Cardiac fibroblast (primary cell): ENCODE measurements around the gene TEAD2.
"Not testable (repeated sequence)": the region's sequence is repeated elsewhere in the genome, so short reads cannot be mapped to it uniquely, and the experiment has no call there.

Source experiments
- DNase-seq, 2 donors: peaks; one replicate each; pipeline versions ENCODE4 v3.0.0 to v3.0.0-alpha.2; 2010; ENCODE audit warnings: low read depth in 2 of 2
- H3K4me3 ChIP-seq, 2 donors: replicated peaks in 1 of 2; 1 replicate in 1 of 2; 2 replicates in 1 of 2; pipeline ENCODE4 v1.5.1; 2011; ENCODE audit warnings: low read depth in 2 of 2, low read length in 2 of 2, mild to moderate bottlenecking in 2 of 2, moderate library complexity in 1 of 2
- TF ChIP-seq, protein P1 (sequence below): IDR thresholded peaks from one replicate; pipeline ENCODE4 v1.5.1; 2011; ENCODE audit warnings: low read depth, mild to moderate bottlenecking, low read length, inconsistent platforms

Gene TEAD2

DNA sequence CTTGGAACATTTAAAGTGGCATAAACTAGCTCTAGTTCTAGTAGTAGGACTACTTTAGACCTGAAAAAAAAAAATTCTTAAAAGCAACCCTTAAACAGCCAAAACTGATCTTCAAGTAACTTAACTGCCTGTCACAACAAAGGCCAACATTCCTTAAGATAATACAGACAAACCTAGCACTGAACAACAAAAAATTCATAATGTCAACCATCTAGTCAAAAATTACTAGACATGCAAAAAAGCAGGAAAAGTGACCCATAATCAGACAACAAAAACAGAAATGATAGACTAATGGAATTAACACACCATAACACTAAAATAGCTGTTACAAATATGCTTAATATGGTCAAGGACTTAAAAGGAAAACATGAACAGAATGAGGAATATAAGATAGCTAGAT, 43.9 kb downstream of the TEAD2 start:
- TF ChIP-seq, protein P1, sequence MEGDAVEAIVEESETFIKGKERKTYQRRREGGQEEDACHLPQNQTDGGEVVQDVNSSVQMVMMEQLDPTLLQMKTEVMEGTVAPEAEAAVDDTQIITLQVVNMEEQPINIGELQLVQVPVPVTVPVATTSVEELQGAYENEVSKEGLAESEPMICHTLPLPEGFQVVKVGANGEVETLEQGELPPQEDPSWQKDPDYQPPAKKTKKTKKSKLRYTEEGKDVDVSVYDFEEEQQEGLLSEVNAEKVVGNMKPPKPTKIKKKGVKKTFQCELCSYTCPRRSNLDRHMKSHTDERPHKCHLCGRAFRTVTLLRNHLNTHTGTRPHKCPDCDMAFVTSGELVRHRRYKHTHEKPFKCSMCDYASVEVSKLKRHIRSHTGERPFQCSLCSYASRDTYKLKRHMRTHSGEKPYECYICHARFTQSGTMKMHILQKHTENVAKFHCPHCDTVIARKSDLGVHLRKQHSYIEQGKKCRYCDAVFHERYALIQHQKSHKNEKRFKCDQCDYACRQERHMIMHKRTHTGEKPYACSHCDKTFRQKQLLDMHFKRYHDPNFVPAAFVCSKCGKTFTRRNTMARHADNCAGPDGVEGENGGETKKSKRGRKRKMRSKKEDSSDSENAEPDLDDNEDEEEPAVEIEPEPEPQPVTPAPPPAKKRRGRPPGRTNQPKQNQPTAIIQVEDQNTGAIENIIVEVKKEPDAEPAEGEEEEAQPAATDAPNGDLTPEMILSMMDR: no peak
- no peak overlapping the region for H3K4me3 ChIP-seq
- DNase-seq: no peak

DNA sequence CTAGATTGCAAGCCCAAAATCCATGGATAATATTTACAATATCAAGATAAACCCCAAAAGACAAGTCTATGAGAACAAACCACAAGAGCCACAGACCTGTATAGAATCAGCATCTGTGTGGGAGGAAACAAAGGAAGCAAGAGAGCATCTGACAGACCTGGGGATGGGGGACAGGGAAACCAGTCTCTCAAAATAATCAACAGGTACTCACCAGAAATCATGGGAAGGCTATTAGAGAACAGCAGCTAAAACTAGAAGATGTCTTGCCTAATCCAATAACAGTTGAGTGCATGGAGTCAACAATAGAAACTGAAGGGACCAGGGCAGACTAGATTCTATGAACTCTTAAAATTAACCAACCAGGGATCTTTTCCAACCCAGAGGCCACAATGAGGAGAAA, 45.9 kb downstream of the TEAD2 start:
- TF ChIP-seq, protein P1: no peak
- no peak overlapping the region for H3K4me3 ChIP-seq
- peak in 1 of 2 donors; percentile 16 for DNase-seq

DNA sequence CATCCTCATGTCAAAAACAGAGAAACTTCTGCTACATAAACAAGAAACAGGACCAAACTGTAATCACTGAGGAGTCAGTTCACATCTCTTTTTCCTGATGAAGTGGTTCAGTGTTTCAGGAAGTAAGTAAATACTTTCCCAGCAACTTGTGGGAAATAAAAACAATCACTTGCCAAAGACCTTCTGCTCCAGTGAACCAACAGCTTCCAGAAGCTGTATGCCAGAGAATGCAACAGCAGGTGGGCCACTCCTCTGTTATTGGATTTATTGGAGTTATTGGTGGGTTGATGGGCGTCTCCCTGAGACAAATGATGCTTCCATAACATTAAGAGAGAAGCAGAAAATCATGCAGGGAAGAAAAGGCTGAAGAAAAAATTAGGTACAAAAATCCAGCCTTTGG, 47.1 kb downstream of the TEAD2 start:
- TF ChIP-seq, protein P1: no peak
- no peak overlapping the region for H3K4me3 ChIP-seq
- no peak for DNase-seq

DNA sequence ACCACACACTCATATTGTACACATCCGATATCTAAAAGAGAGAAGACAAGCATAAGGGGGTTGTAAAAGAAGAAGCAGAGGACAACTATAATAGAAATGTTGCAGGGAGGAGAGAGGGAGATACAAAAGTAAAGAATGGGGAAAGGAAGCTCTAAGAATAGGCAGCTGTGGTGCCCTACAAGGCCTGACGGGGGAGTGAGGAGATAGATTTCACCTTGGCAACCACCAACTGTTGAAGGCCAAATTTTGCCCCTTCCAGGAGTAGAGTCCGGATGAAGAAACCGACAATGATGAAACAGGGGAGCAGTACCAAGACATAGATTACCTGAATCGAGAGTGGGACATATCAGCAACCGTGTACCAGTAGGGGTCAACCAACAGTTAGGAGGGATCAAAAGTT, 53.1 kb downstream of the TEAD2 start:
- H3K4me3 ChIP-seq: no peak overlapping the region
- DNase-seq: no peak
- TF ChIP-seq, protein P1: no peak

DNA sequence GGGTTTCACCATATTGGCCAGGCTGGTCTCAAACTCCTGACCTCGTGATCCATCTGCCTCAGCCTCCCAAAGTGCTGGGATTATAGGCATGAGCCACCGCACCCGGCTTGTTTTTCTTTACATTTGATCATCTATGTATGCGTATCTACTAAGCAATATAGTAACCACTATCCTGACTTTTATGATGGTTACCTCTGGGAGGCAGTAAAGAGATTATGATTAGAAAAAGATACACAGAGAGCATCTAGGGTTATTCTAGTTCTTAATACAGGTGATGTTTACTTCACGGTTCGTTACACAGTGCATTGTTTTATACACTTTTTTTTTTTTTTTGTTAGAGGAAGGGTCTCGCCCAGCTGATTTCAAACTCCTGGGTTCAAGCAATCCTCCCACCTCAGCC, 55.5 kb downstream of the TEAD2 start:
- H3K4me3 ChIP-seq, DNase-seq: not testable (repeated sequence)

DNA sequence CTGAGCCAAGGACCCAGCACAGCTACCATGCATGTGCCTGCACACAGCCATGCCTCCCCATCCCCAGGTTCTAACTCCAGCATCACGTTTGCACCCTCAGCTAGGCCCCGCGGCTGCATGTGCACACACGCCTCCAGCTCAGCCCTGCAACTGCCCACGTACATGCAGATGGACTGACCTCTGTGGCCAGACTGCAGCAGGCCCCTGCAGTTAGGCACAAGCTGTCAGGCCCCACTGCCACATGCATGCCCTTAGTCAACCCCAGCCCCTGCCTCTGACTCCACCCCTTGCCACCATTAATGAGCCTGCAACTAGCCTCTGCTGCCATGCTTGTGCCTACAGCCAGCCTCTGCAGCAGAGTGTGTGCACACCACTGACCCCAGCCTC, 60.4 kb downstream of the TEAD2 start:
- no peak overlapping the region for H3K4me3 ChIP-seq
- TF ChIP-seq, protein P1: no peak
- DNase-seq: no peak

DNA sequence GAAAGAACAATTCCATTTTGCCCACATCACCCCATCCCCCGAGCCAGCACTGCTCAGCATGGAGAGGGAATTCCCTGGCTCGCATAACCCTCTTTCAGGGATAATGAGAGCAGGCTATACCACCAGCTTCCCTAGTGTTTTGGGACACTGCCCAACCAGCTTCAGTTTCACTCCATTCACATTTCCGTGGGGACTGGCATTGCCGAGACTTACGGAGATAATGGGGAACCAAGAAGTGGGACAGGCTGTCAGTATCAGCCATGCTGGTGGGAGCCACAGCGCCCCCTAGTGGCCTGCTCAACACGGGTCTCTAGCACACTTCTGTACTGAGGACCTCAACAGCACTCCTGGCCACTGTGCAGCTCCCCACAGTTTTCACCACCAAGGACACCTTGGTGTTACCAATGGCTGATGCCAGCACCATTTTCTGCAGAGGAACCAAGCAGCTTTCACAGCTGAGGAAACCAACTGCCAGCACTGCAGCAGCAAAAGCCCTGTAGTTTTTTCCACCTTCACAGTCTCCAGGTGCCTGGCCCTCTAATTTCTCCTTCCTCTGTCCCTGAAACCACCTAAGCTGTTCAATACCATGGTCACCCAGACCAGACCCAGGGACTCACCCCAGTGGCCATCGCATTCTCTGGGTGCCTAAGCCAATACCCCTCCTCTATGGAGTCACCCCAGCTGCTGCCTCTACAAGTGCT, 60.9 kb downstream of the TEAD2 start:
- TF ChIP-seq, protein P1: peak; percentile 95
- H3K4me3 ChIP-seq: no peak overlapping the region
- peak; percentile 65 to 68 for DNase-seq

DNA sequence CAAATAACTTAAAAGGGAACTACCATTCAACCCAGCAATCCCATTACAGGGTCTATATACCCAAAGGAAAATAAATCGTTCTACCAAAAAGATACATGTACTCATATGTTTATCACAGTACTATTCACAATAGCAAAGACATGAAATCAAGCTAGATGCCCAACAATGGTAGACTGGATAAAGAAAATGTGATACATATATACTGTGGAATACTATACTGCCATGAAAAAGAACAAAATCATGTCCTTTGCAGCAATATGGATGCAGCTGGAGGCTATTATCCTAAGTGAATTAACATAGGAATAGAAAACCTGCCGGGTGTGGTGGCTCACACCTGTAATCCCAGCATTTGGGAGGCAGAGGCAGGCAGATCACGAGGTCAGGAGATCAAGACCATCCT, 63.6 kb downstream of the TEAD2 start:
- not testable (repeated sequence) for DNase-seq, H3K4me3 ChIP-seq
